Measurements from ENCODE around the gene ASCL5.

The ASCL5 gene

GRCh38 chr1:201172326-201172725 is 45.3 kb upstream of the ASCL5 start:
- TF ChIP-seq RAD21 (IDR thresholded peaks at IDR 0.05; ENCODE audit: low read depth) (no peak), CEBPB (IDR thresholded peaks at IDR 0.05) (no peak), TEAD4 (IDR thresholded peaks at IDR 0.05) (no peak), MAX (IDR thresholded peaks at IDR 0.05) (no peak), YY1 (IDR thresholded peaks at IDR 0.05; ENCODE audit: low read depth) (no peak), FOXM1 (IDR thresholded peaks at IDR 0.05; ENCODE audit: borderline replicate concordance, low read depth) (no peak), CREB1 (IDR thresholded peaks at IDR 0.05; ENCODE audit: low read depth) (no peak), EP300 (IDR thresholded peaks at IDR 0.05; ENCODE audit: borderline replicate concordance) (no peak), NFIC (IDR thresholded peaks at IDR 0.05) (no peak), TAF1 (IDR thresholded peaks at IDR 0.05; ENCODE audit: low read depth) (no peak)

GRCh38 chr1:201171063-201172036 is 44.4 kb upstream of the ASCL5 start:
- no peak; the same call in none of the 2 replicates for TF ChIP-seq ZBTB7A (IDR thresholded peaks at IDR 0.05; ENCODE audit: low read depth)
- no peak for TF ChIP-seq MAX (IDR thresholded peaks at IDR 0.05)
- no peak for TF ChIP-seq EGR1 (IDR thresholded peaks at IDR 0.05)
- peak; percentile 20; the same call in 1 of the 2 replicates for TF ChIP-seq RAD21 (IDR thresholded peaks at IDR 0.05; ENCODE audit: low read depth)
- TF ChIP-seq YY1 (IDR thresholded peaks at IDR 0.05; ENCODE audit: low read depth), result no peak
- no peak for TF ChIP-seq FOXM1 (IDR thresholded peaks at IDR 0.05; ENCODE audit: borderline replicate concordance, low read depth)
- TF ChIP-seq CREB1 (IDR thresholded peaks at IDR 0.05; ENCODE audit: low read depth), result peak; percentile 52; the same call in 1 of the 2 replicates
- no peak for TF ChIP-seq CEBPB (IDR thresholded peaks at IDR 0.05)
- TF ChIP-seq TEAD4 (IDR thresholded peaks at IDR 0.05), result no peak; the same call in 1 of the 2 replicates
- no peak for TF ChIP-seq USF1 (IDR thresholded peaks at IDR 0.05)
- peak; percentile 59; the same call in 1 of the 2 replicates for TF ChIP-seq EP300 (IDR thresholded peaks at IDR 0.05; ENCODE audit: borderline replicate concordance)
- peak; percentile 77 for TF ChIP-seq NFIC (IDR thresholded peaks at IDR 0.05)
- TF ChIP-seq TAF1 (IDR thresholded peaks at IDR 0.05; ENCODE audit: low read depth), result peak; percentile 9; the same call in 1 of the 2 replicates
- peak; percentile 82 for TF ChIP-seq TCF12 (IDR thresholded peaks at IDR 0.05; ENCODE audit: low read depth)
- no peak for TF ChIP-seq REST (IDR thresholded peaks at IDR 0.05; ENCODE audit: low read depth)

GRCh38 chr1:201170533-201171062 is 43.6 kb upstream of the ASCL5 start:
- TF ChIP-seq ZBTB7A (IDR thresholded peaks at IDR 0.05; ENCODE audit: low read depth) (no peak), TAF1 (IDR thresholded peaks at IDR 0.05; ENCODE audit: low read depth) (peak; percentile 65), USF1 (IDR thresholded peaks at IDR 0.05) (peak; percentile 17; the same call in 1 of the 2 replicates), EGR1 (IDR thresholded peaks at IDR 0.05) (no peak), RAD21 (IDR thresholded peaks at IDR 0.05; ENCODE audit: low read depth) (no peak), FOXM1 (IDR thresholded peaks at IDR 0.05; ENCODE audit: borderline replicate concordance, low read depth) (peak; percentile 75; the same call in 1 of the 2 replicates), YY1 (IDR thresholded peaks at IDR 0.05; ENCODE audit: low read depth) (peak; percentile 10; the same call in 1 of the 2 replicates), CREB1 (IDR thresholded peaks at IDR 0.05; ENCODE audit: low read depth) (no peak), TEAD4 (IDR thresholded peaks at IDR 0.05) (peak; percentile 64), CEBPB (IDR thresholded peaks at IDR 0.05) (peak; percentile 75), MAX (IDR thresholded peaks at IDR 0.05) (peak; percentile 36), NFIC (IDR thresholded peaks at IDR 0.05) (no peak; the same call in none of the 2 replicates), EP300 (IDR thresholded peaks at IDR 0.05; ENCODE audit: borderline replicate concordance) (peak; percentile 78; the same call in 1 of the 2 replicates), TCF12 (IDR thresholded peaks at IDR 0.05; ENCODE audit: low read depth) (peak; percentile 94), REST (IDR thresholded peaks at IDR 0.05; ENCODE audit: low read depth) (no peak)

GRCh38 chr1:201169971-201170532 is 43.1 kb upstream of the ASCL5 start:
- no peak for TF ChIP-seq EP300 (IDR thresholded peaks at IDR 0.05; ENCODE audit: borderline replicate concordance)
- no peak for TF ChIP-seq CEBPB (IDR thresholded peaks at IDR 0.05)
- TF ChIP-seq YY1 (IDR thresholded peaks at IDR 0.05; ENCODE audit: low read depth), result no peak
- TF ChIP-seq FOXM1 (IDR thresholded peaks at IDR 0.05; ENCODE audit: borderline replicate concordance, low read depth), result no peak
- no peak for TF ChIP-seq TEAD4 (IDR thresholded peaks at IDR 0.05)
- TF ChIP-seq RAD21 (IDR thresholded peaks at IDR 0.05; ENCODE audit: low read depth), result no peak
- no peak for TF ChIP-seq USF1 (IDR thresholded peaks at IDR 0.05)
- TF ChIP-seq MAX (IDR thresholded peaks at IDR 0.05), result no peak
- TF ChIP-seq TCF12 (IDR thresholded peaks at IDR 0.05; ENCODE audit: low read depth), result no peak
- TF ChIP-seq REST (IDR thresholded peaks at IDR 0.05; ENCODE audit: low read depth), result no peak
- no peak for TF ChIP-seq NFIC (IDR thresholded peaks at IDR 0.05)
